Measurements from ENCODE around the gene COA5. TPM values are rescaled to one million over a fixed set of nuclear protein-coding genes. Genes with fewer than 3 reads are reported as not detected.

The COA5 gene
- total RNA-seq, 1 donor from 2014 or later: 33.1 TPM

DNA sequence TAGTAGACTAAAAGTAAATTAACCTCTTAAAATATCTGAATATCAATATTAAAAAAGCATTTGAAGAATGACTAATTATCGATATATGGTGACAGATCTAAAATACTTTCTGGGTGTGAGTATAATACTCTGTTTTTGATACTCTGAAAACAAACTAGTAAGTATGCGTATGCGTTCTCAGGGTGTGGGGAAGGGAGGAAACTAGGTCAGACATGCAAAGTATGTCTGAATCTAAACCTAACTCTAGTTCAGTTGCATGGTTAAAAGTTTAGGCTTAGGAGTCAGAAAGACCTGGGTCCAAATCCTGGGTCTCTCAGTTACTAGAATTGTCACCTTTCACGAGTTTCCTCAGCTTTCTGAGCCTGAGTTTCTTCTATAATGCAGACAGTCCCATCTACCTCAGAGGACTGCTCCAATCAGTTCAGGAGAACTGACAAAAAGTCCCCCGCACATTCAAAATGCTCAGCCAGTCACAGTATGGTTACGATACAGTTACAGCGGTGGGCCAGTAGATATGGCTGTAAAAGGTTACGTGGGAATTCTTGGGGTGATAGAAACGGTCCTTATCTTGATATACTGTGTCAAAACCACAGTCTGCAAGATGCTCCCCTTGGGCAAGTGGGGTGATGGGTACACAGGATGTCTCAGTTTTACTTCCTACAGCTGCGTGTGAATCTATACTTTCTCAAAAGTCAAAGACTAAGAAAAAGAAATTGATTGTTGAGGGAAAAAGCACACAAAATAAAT is 29.3 kb upstream of the COA5 start:
- Mint-ChIP-seq H3K4me1 (ENCODE audit: unreplicated experiment) (peaks cover 6% of the 10 kb centered on the region), H3K27me3 (ENCODE audit: unreplicated experiment) (peaks cover 26% of the 10 kb centered on the region), H3K9me3 (ENCODE audit: unreplicated experiment) (no peaks in the 10 kb centered on the region), H3K4me3 (ENCODE audit: unreplicated experiment) (no peak overlapping the region), H3K36me3 (ENCODE audit: unreplicated experiment) (no peaks in the 10 kb centered on the region), H3K27ac (ENCODE audit: unreplicated experiment) (no peak overlapping the region)
- TF ChIP-seq, protein P1, sequence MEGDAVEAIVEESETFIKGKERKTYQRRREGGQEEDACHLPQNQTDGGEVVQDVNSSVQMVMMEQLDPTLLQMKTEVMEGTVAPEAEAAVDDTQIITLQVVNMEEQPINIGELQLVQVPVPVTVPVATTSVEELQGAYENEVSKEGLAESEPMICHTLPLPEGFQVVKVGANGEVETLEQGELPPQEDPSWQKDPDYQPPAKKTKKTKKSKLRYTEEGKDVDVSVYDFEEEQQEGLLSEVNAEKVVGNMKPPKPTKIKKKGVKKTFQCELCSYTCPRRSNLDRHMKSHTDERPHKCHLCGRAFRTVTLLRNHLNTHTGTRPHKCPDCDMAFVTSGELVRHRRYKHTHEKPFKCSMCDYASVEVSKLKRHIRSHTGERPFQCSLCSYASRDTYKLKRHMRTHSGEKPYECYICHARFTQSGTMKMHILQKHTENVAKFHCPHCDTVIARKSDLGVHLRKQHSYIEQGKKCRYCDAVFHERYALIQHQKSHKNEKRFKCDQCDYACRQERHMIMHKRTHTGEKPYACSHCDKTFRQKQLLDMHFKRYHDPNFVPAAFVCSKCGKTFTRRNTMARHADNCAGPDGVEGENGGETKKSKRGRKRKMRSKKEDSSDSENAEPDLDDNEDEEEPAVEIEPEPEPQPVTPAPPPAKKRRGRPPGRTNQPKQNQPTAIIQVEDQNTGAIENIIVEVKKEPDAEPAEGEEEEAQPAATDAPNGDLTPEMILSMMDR (IDR thresholded peaks at IDR 0.05): no peak
- DNase-seq (ENCODE audit: extremely low spot score, unreplicated experiment): no peak

DNA sequence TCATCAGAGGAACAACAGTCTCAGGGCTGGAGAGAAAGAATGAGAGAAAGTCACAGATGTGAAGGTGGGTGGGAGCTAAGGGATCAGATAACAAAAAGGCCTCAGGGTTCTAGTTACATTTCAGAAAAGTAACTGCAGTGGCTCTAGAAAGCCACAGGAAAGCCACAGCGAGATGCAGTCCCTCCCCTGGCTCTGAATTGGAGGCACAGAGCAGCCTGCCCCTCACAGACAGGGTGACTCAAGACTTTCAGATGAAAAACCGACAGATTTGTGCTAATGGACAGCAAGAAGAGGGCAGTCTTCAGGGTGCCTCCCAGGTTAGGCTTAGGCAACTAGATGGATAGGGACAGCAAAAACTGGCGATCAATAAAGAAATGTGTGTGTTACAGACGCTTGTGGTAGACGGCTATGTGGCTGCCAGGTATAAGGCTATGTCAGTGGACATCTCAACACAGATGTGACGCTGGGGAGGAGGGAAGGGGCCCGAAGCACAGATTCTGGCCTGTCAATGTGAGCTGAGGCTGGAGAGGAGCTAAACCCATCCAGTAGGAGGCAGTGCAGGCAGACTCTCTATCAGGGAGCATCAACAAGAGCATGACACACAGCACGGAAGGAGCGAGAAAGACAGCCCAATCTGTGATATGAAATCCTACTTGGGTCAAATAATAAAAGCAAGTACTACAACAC is 26.2 kb upstream of the COA5 start:
- no peak overlapping the region for H3K27ac Mint-ChIP-seq (ENCODE audit: unreplicated experiment)
- no peak overlapping the region for H3K4me3 Mint-ChIP-seq (ENCODE audit: unreplicated experiment)
- TF ChIP-seq, protein P1 (IDR thresholded peaks at IDR 0.05): peak; percentile 30
- H3K4me1 Mint-ChIP-seq (ENCODE audit: unreplicated experiment): peaks cover 6% of the 10 kb centered on the region
- H3K9me3 Mint-ChIP-seq (ENCODE audit: unreplicated experiment): no peaks in the 10 kb centered on the region
- no peak for DNase-seq (ENCODE audit: extremely low spot score, unreplicated experiment)
- no peaks in the 10 kb centered on the region for H3K36me3 Mint-ChIP-seq (ENCODE audit: unreplicated experiment)
- H3K27me3 Mint-ChIP-seq (ENCODE audit: unreplicated experiment): peaks cover 23% of the 10 kb centered on the region

DNA sequence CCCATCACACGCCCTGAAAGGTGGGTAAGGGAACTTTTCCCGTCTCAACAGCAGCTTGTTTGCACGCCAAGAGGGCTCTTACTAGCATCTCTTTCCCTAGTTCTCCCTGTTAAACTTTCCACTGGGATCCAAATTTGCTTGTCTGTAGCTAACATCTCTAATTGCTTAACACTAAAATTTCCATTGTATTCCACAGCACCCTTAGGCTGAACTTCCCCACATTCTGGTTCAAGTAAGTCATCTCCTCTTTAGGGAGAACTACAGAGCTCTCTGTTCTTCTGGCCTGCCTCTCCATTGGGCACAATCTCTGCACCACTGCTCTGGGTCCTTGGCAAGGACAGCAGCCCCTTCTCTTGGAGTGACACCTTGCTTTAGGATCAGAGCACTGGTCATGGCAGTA is 24.0 kb upstream of the COA5 start:
- DNase-seq (ENCODE audit: extremely low spot score, unreplicated experiment): no peak
- Mint-ChIP-seq H3K4me1 (ENCODE audit: unreplicated experiment) (peaks cover 6% of the 10 kb centered on the region), H3K36me3 (ENCODE audit: unreplicated experiment) (no peaks in the 10 kb centered on the region), H3K27me3 (ENCODE audit: unreplicated experiment) (peaks cover 26% of the 10 kb centered on the region), H3K9me3 (ENCODE audit: unreplicated experiment) (peaks cover 5% of the 10 kb centered on the region), H3K27ac (ENCODE audit: unreplicated experiment) (no peak overlapping the region), H3K4me3 (ENCODE audit: unreplicated experiment) (no peak overlapping the region)
- TF ChIP-seq, protein P1 (IDR thresholded peaks at IDR 0.05): no peak

DNA sequence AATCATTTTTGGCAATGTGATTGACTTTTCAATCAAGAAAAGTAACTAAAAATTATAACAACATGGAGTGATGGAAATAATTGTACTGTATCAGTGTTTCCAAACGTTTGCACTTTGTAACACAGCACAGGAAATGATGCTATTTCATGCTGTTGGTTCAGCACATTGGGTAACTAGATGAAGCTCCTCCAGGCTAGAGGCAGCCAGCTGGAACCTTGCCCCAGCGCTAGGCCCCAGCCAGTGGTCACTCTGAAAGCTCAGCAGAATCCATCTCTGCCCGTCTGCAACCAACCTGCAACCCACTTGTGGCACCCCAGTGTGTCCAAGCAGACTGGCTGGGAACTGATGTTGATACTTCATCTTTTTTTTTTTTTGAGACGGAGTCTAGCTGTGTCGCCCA is 15.3 kb upstream of the COA5 start:
- peaks cover 23% of the 10 kb centered on the region for H3K27me3 Mint-ChIP-seq (ENCODE audit: unreplicated experiment)
- TF ChIP-seq, protein P1 (IDR thresholded peaks at IDR 0.05): no peak
- peaks cover 2% of the 10 kb centered on the region for H3K36me3 Mint-ChIP-seq (ENCODE audit: unreplicated experiment)
- no peak overlapping the region for H3K27ac Mint-ChIP-seq (ENCODE audit: unreplicated experiment)
- H3K4me3 Mint-ChIP-seq (ENCODE audit: unreplicated experiment): no peak overlapping the region
- H3K4me1 Mint-ChIP-seq (ENCODE audit: unreplicated experiment): peaks cover 3% of the 10 kb centered on the region
- no peak for DNase-seq (ENCODE audit: extremely low spot score, unreplicated experiment)
- peaks cover 5% of the 10 kb centered on the region for H3K9me3 Mint-ChIP-seq (ENCODE audit: unreplicated experiment)

DNA sequence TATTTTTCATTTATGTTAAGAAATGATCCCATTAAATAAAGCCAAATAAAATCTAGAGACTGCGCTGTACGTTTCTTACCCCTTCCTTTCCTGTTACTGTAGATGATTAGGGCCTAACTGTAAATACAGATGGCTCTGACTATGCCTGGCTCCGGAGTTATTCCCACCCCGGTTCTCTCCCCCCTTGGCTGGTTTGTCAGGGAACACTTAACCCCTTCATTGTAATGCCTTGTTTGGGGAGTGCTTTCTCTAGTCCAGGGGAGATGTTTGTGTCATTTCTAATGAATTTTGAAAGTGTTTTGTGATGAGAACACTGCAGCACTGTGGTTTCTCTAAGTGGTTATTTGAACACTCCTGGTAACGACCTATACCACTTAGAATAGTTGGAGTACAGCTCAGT is 8.8 kb upstream of the COA5 start:
- TF ChIP-seq, protein P1 (IDR thresholded peaks at IDR 0.05): no peak
- Mint-ChIP-seq H3K4me1 (ENCODE audit: unreplicated experiment) (no peaks in the 10 kb centered on the region), H3K27ac (ENCODE audit: unreplicated experiment) (no peak overlapping the region), H3K9me3 (ENCODE audit: unreplicated experiment) (no peaks in the 10 kb centered on the region), H3K27me3 (ENCODE audit: unreplicated experiment) (no peaks in the 10 kb centered on the region), H3K4me3 (ENCODE audit: unreplicated experiment) (no peak overlapping the region), H3K36me3 (ENCODE audit: unreplicated experiment) (peaks cover 46% of the 10 kb centered on the region)
- no peak for DNase-seq (ENCODE audit: extremely low spot score, unreplicated experiment)
